HG02870 (cell line): ENCODE data around the gene BOD1L1.
"Not testable (repeated sequence)": the region's sequence is repeated elsewhere in the genome, so short reads cannot be mapped to it uniquely, and the experiment has no call there.

Experiments
- ATAC-seq: cut with Tn5 transposase; IDR thresholded peaks from one replicate; pipeline ENCODE4 v1.9.1; 2021; ENCODE audit warnings: mild to moderate bottlenecking, moderate library complexity; ENCODE audit not compliant: unreplicated experiment

BOD1L1 gene

DNA sequence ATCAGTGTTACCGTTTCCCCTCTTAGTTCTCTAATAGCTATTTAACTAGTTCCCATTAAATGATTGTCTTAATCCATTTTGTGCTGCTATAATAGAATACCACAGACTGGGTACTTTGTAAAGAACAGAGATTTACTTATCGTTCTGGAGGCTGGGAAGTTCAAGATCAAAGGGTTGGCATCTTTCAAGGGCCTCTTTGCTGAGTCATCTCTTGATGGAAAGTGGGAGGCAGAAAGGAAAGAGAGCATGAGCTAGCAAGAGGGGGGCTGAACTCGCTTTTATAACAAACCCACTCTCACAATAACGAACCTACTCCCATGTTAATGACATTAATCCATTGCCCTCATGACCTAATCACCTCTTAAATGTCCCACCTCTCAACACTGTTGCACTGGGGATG lies 65.9 kb downstream of the BOD1L1 start:
- ATAC-seq, result no peak

DNA sequence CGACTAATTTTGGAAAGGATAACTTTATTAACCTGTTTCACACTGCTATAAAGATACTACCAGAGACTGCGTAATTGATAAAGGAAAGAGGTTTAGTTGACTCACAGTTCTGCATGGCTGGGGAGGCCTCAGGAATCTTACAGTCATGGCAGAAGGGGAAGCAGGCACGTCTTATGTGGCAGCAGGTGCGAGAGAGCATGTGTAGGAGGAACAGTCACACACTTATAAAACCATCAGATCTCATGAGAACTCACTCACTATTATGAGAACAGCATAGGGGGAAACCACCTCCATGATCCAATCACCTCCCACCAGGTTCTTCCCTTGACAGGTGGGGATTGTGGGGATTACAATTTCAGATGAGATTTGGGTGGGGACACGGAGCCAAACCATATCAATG lies 67.4 kb downstream of the BOD1L1 start:
- not testable (repeated sequence) for ATAC-seq

DNA sequence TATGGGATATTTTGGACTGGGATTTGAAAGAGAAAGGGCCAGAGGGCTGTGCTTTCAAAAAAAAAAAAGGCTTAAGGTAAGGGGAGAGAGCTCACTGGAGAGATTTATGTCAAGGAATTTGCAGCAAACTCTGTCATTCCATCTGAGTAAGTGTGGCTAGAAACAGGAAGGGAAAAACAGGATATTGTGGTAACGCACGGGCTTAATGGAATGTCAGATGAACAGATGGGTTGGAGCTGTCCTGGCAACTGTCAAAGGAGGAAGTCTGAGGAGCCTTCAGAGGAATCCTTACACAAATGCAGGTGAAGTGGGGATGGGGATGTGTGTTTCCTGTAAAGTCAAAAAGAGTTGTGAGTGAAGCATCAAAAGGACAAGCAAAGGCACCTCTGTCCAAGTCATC lies 68.1 kb downstream of the BOD1L1 start:
- ATAC-seq, result no peak

DNA sequence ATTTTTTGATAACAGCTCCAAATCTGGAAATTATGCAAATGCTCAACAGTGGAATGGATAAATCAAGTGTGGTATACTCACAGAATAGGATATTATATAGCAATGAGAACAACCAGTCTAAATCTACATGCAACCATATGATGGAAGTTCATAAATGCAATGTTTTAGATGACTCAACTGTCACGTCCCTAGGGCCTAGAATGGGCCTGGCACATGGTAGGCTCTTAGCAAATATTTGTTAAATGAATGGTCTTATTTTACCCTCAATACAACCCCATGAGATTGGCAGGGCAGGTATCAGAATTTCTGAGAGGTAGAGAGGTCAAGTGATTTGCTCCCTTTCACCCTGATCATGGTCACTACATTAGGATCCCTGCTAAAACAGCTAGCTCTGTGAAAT lies 68.6 kb downstream of the BOD1L1 start:
- ATAC-seq, result no peak

GRCh38 chr4:13555325-13555724 lies 72.2 kb downstream of the BOD1L1 start:
- ATAC-seq, result no peak

DNA sequence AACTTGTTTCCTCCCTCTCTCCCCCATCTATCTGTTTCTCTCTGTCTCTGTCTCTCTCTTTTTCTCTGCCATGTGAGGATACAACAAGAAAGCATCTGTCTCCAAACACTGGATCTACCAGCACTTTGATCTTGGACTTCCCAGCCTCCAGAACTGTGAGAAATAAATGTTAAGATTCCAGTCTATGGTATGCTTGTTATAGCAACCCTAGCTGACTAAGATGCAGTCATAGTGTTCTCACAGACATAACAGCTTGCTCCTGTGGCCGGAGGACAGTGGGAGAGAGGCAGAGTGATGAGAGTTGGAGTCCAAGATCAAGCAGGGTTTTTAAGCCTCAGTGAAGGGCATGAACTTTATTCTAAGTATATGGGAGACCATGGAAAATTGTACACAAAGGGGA lies 74.4 kb downstream of the BOD1L1 start:
- no peak for ATAC-seq

GRCh38 chr4:13548984-13549546 lies 78.5 kb downstream of the BOD1L1 start:
- ATAC-seq, result peak; percentile 73

- peak; percentile 7 for ATAC-seq
Observed at GRCh38 chr4:13548059-13548983, 79.2 kb downstream of the BOD1L1 start.

GRCh38 chr4:13547485-13548041 lies 80.0 kb downstream of the BOD1L1 start:
- no peak for ATAC-seq

- no peak for ATAC-seq
Observed at GRCh38 chr4:13546941-13547484, 80.5 kb downstream of the BOD1L1 start.

GRCh38 chr4:13546142-13546940 lies 81.2 kb downstream of the BOD1L1 start:
- no peak for ATAC-seq

DNA sequence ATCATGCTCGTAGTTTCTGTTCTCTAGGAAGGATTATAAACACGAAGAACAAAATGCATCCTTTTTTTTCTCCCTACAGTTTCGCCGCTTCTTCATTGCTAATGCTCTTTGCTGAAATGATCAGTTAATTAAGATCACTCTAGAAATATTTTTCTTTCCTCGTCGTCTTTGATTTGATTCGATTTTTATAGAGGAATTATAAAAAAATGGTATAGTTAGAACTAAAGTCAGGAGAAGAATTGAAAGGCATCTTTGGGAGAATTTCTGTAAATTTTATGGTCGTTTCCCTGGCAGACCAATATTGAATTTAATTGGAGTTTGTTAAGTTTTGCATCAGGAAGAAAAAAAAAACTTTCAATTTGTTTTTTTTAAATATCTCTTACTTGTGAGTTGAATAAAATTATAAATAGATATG lies 82.1 kb downstream of the BOD1L1 start:
- ATAC-seq, result no peak

- peak; percentile 59 for ATAC-seq
Observed at GRCh38 chr4:13544606-13545393, 82.7 kb downstream of the BOD1L1 start.

- no peak for ATAC-seq
Observed at GRCh38 chr4:13543839-13544605, 83.5 kb downstream of the BOD1L1 start, which contains the start of gene NKX3-2. TSS of gene NKX3-2 (minus strand) at chr4:13544508. CDS start at chr4:13544414, 94 bp downstream.

GRCh38 chr4:13543032-13543838 lies 84.3 kb downstream of the BOD1L1 start:
- ATAC-seq, result no peak

GRCh38 chr4:13542577-13543031 lies 84.9 kb downstream of the BOD1L1 start:
- no peak for ATAC-seq

DNA sequence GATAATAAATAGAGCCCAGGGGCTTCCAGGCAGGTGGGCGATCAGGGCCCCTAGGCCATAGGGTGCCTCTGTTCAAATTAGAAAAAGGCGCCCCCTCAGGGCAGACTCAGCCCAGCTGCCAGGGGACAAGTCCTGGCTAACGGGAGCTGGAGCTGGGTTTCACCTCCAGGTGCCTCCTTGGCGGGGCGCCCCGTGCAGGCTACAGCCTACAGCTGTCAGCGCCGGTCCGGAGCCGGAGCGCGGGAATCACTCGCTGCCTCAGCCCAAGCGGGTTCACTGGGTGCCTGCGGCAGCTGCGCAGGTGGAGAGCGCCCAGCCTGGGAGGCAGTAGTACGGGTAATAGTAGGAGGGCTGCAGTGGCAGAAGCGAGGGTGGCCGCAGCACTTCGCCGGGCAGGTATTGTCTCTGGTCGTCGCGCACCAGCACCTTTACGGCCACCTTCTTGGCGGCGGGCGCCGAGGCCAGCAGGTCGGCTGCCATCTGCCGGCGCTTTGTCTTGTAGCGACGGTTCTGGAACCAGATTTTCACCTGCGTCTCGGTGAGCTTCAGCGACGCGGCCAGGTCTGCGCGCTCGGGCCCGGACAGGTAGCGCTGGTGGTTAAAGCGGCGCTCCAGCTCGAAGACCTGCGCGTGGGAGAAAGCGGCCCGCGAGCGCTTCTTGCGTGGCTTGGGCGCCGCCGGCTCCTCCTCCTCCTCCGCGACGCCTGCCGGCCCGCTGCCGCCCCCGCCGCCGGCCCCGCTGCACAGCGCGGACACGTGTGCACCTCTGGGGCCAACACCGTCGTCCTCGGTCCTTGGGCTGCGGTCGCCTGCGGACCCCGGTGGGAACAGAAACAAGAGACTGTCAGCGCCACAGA lies 85.6 kb downstream of the BOD1L1 start:
- no peak for ATAC-seq
